Stomach (tissue), 9 donors: ENCODE data around the gene USP19. TPM values are rescaled to one million over a fixed set of nuclear protein-coding genes. Genes with fewer than 3 reads are reported as not detected.

Experiments used
- DNase-seq, 2 donors: peaks; one replicate each; pipeline versions ENCODE4 v3.0.0 to v3.0.0-alpha.2; 2013 to 2019
- H3K27ac ChIP-seq, 5 donors: fragments of 200-600 bp in 4 of 5; sonication (generic) in 4 of 5; one replicate each; pipeline ENCODE4 v1.5.1; 2013 to 2019; ENCODE audit warnings: mild to moderate bottlenecking in 1 of 5, moderate library complexity in 1 of 5
- H3K27me3 ChIP-seq, 3 donors: fragments of 200-600 bp; sonication (generic); one replicate each; pipeline ENCODE4 v1.5.1; 2017 to 2019; ENCODE audit warnings: mixed run types in 1 of 3
- H3K36me3 ChIP-seq, 4 donors: fragments of 200-600 bp; sonication (generic); 1 replicate in 3 of 4; 2 replicates in 1 of 4; pipeline ENCODE4 v1.5.1; 2016 to 2019
- H3K4me1 ChIP-seq, 4 donors: fragments of 200-600 bp; sonication (generic); one replicate each; pipeline ENCODE4 v1.5.1; 2016 to 2019
- H3K4me3 ChIP-seq, 4 donors: fragments of 200-600 bp; sonication (generic) in 3 of 4; one replicate each; pipeline ENCODE4 v1.5.1; 2016 to 2019; ENCODE audit warnings: mild to moderate bottlenecking in 1 of 4
- H3K9me3 ChIP-seq, 4 donors: fragments of 200-600 bp; sonication (generic); one replicate each; pipeline ENCODE4 v1.5.1; 2016 to 2019
- CTCF ChIP-seq, 7 experiments: fragments of 450-650 bp in 4 of 7; fragments of 200-600 bp in 3 of 7; sonication (generic) in 3 of 7; IDR thresholded peaks; one replicate each; pipeline ENCODE4 v1.5.1; 2016 to 2019; ENCODE audit warnings: antibody characterized with exemption in 7 of 7, control low read depth in 2 of 7, mild to moderate bottlenecking in 1 of 7
- EP300 ChIP-seq: sonication (generic); formaldehyde crosslinking; IDR thresholded peaks from one replicate; pipeline ENCODE4 v1.6.1; 2017; ENCODE audit warnings: antibody characterized with exemption
- POLR2A ChIP-seq, 4 donors: fragments of 450-650 bp; IDR thresholded peaks; one replicate each; pipeline ENCODE4 v1.6.1; 2016; ENCODE audit warnings: antibody characterized with exemption in 4 of 4, control low read depth in 2 of 4, mild to moderate bottlenecking in 1 of 4, moderate library complexity in 1 of 4
- POLR2AphosphoS5 ChIP-seq, 3 donors: sonication (generic); formaldehyde crosslinking; IDR thresholded peaks; one replicate each; pipeline ENCODE4 v1.6.1; 2016; ENCODE audit warnings: antibody characterized with exemption in 3 of 3
- WGBS, 5 donors: extraction: QIAGEN DNeasy Blood & Tissue Kit in 3 of 5; methylation state at CpG; one replicate each; pipeline versions ENCODE4 v1.1.5 to v1.1.7; 2013 to 2018; 5-methylcytosine and 5-hydroxymethylcytosine counted together
- intact Hi-C: fragments of 100-400 bp; cut with DNase I; formaldehyde crosslinking; loops from one replicate; pipeline ENCODE4 v1.15.1; 2023; ENCODE audit warnings: low total_unique reads
- polyA plus RNA-seq, 3 donors: library from polyadenylated mRNA; stranded (reverse); fragments of 200-250 nt; gene quantifications; one replicate each; pipeline ENCODE4 v1.2.3, GENCODE V29; 2013
- total RNA-seq, 5 donors: library from RNA; depleted of rRNA; stranded (reverse); fragments of >200 nt; gene quantifications; one replicate each; pipeline versions ENCODE4 v1.1.0 to v1.2.3, GENCODE V29; 2014 to 2016
- donor health status: healthy with polysubstance abuse.
- donor health status: Bipolar disorder and iron deficiency.
- donor health status: healthy.

USP19 gene
- total and polyA plus RNA-seq, 8 donors: 15.6 to 77.2 (median 30.5) TPM

GRCh38 chr3:49165771-49166751 lies 45.4 kb upstream of the USP19 start, which contains the start of gene CCDC71:
CCDC71 (minus strand) TSS chr3:49166331; CDS start chr3:49164208, 2,123 bp downstream.
- Histone ChIP-seq H3K27ac (peak within 1 kb of the TSS; percentile 57 to 95 (median 90)), H3K4me3 (peak within 1 kb of the TSS; percentile 94 to 100 (median 99)), H3K9me3 (no peaks in the 10 kb centered on the region), H3K4me1 (peaks cover 24 to 55% (median 36%) of the 10 kb centered on the region in 4 donors), H3K36me3 (peaks cover 21 to 34% (median 32%) of the 10 kb centered on the region in 4 donors), H3K27me3 (no peaks in the 10 kb centered on the region)
- peak; percentile 75 to 94 for DNase-seq
- TF ChIP-seq EP300 (no peak), POLR2AphosphoS5 (IDR thresholded peaks at IDR 0.05) (peak; percentile 75 to 91 (median 79)), POLR2A (IDR thresholded peaks at IDR 0.05) (no peak), CTCF (IDR thresholded peaks at IDR 0.05) (no peak)
- intact Hi-C loops: loop anchor here (10.0 kb wide), 1 partner anchor 279 kb away; no protein-coding TSS in a partner anchor
- 3 to 4% (median 4%) methylated on average over 9 to 69 of the region's 69 CpGs for WGBS, 5 donors

- Histone ChIP-seq H3K9me3 (no peaks in the 10 kb centered on the region), H3K27ac (peak overlapping the region in 4 of 5 donors; percentile 88 to 95 (median 92)), H3K4me1 (peaks cover 19 to 47% (median 27%) of the 10 kb centered on the region in 4 donors), H3K27me3 (no peaks in the 10 kb centered on the region), H3K4me3 (peak overlapping the region; percentile 94 to 100 (median 99)), H3K36me3 (peaks cover 21 to 37% (median 32%) of the 10 kb centered on the region in 4 donors)
- TF ChIP-seq POLR2AphosphoS5 (IDR thresholded peaks at IDR 0.05) (no peak), CTCF (IDR thresholded peaks at IDR 0.05) (no peak), POLR2A (IDR thresholded peaks at IDR 0.05) (no peak), EP300 (no peak)
- intact Hi-C loops: loop anchor here (10.0 kb wide), 1 partner anchor 280 kb away; no protein-coding TSS in a partner anchor
- 30 to 41% (median 35%) methylated on average over 5 to 6 of the region's 6 CpGs for WGBS, 5 donors
- no peak for DNase-seq
Measured at GRCh38 chr3:49164983-49165720, 44.5 kb upstream of the USP19 start.

- no peak for DNase-seq
- Histone ChIP-seq H3K27me3 (no peaks in the 10 kb centered on the region), H3K4me1 (peaks cover 19 to 47% (median 26%) of the 10 kb centered on the region in 4 donors), H3K9me3 (no peaks in the 10 kb centered on the region), H3K36me3 (peaks cover 21 to 37% (median 32%) of the 10 kb centered on the region in 4 donors), H3K4me3 (no peak overlapping the region), H3K27ac (no peak overlapping the region)
- TF ChIP-seq EP300 (no peak), POLR2A (IDR thresholded peaks at IDR 0.05) (no peak), POLR2AphosphoS5 (IDR thresholded peaks at IDR 0.05) (no peak), CTCF (IDR thresholded peaks at IDR 0.05) (no peak)
- intact Hi-C loops: loop anchor here (10.0 kb wide), 1 partner anchor 281 kb away; no protein-coding TSS in a partner anchor
- WGBS, 5 donors: 91 to 97% (median 93%) methylated on average over 8 of the region's 8 CpGs; no CpG with 5 or more reads in 1 of the 5 donors
Measured at GRCh38 chr3:49163609-49164008, 43.0 kb upstream of the USP19 start.
